ENCODE results near the gene TMEM61. TPM values are rescaled to one million over a fixed set of nuclear protein-coding genes. Genes with fewer than 3 reads are reported as not detected.

TMEM61 gene
- total RNA-seq, 6 experiments from 2014 or later: 0.20 to 0.31 TPM; not detected in 4

- WGBS (ENCODE audit: insufficient coverage, low coverage, low lambda C conversion rate, missing lambda C conversion rate): 38% methylated on average over 1 of the region's 13 CpGs
- intact Hi-C loops (cut with DNase I): no loop called here
- H3K4me1 ChIP-seq: no peaks in the 10 kb centered on the region
- no peaks in the 10 kb centered on the region for H3K9me3 ChIP-seq
- DNase-seq (no peak), ATAC-seq (peak in 2 of 4 donors; percentile 16 to 49)
- no peak overlapping the region for H3K27ac ChIP-seq
- H3K4me3 ChIP-seq: no peak overlapping the region
- H3K27me3 ChIP-seq: no peaks in the 10 kb centered on the region
- H3K36me3 ChIP-seq: no peaks in the 10 kb centered on the region
- TF ChIP-seq CTCF (IDR thresholded peaks at IDR 0.05) (no peak), POLR2A (IDR thresholded peaks at IDR 0.05) (no peak)
These were observed 9.8 kb downstream of the TMEM61 start for GRCh38 chr1:54989968-54990810.

- Histone ChIP-seq H3K36me3 (no peaks in the 10 kb centered on the region), H3K27ac (no peak overlapping the region), H3K9me3 (no peaks in the 10 kb centered on the region), H3K4me3 (no peak overlapping the region), H3K4me1 (no peaks in the 10 kb centered on the region), H3K27me3 (no peaks in the 10 kb centered on the region)
- intact Hi-C loops (cut with DNase I): no loop called here
- no peak for DNase-seq
- whole genome bisulfite sequencing (ENCODE audit: insufficient coverage, low coverage, low lambda C conversion rate, missing lambda C conversion rate): 60% methylated on average over 1 of the region's 4 CpGs
- no peak for ATAC-seq
- TF ChIP-seq CTCF (IDR thresholded peaks at IDR 0.05) (no peak), POLR2A (IDR thresholded peaks at IDR 0.05) (no peak)
These were observed 10.5 kb downstream of the TMEM61 start for GRCh38 chr1:54990916-54991315.

- no peaks in the 10 kb centered on the region for H3K27me3 ChIP-seq
- peaks cover 0 to 6% (median 0%) of the 10 kb centered on the region in 4 donors for H3K4me1 ChIP-seq
- ATAC-seq: no peak
- 35% methylated on average over 2 of the region's 12 CpGs for WGBS (ENCODE audit: insufficient coverage, low coverage, low lambda C conversion rate, missing lambda C conversion rate)
- DNase-seq: no peak
- H3K4me3 ChIP-seq: no peak overlapping the region
- H3K27ac ChIP-seq: no peak overlapping the region
- no peaks in the 10 kb centered on the region for H3K9me3 ChIP-seq
- H3K36me3 ChIP-seq: no peaks in the 10 kb centered on the region
- intact Hi-C loops (cut with DNase I): no loop called here
- TF ChIP-seq CTCF (IDR thresholded peaks at IDR 0.05) (no peak), POLR2A (IDR thresholded peaks at IDR 0.05) (no peak)
These were observed 11.5 kb downstream of the TMEM61 start for GRCh38 chr1:54991939-54992338.

- Histone ChIP-seq H3K4me1 (peaks cover 0 to 7% (median 0%) of the 10 kb centered on the region in 4 donors), H3K4me3 (no peak overlapping the region), H3K27ac (no peak overlapping the region), H3K27me3 (no peaks in the 10 kb centered on the region), H3K9me3 (no peaks in the 10 kb centered on the region), H3K36me3 (no peaks in the 10 kb centered on the region)
- TF ChIP-seq CTCF (IDR thresholded peaks at IDR 0.05): no peak
- no peak for TF ChIP-seq POLR2A (IDR thresholded peaks at IDR 0.05)
- intact Hi-C loops (cut with DNase I): no loop called here
- ATAC-seq (no peak), DNase-seq (no peak)
- WGBS (ENCODE audit: insufficient coverage, low coverage, low lambda C conversion rate, missing lambda C conversion rate): 100% methylated on average over 5 of the region's 6 CpGs
These were observed 12.7 kb downstream of the TMEM61 start for GRCh38 chr1:54993140-54993539.

Measured in right lobe of liver (tissue), 6 donors.